Subcutaneous adipose tissue (tissue), 4 donors: ENCODE measurements around the gene NFIC. TPM values are rescaled to one million over a fixed set of nuclear protein-coding genes. Genes with fewer than 3 reads are reported as not detected.

ENCODE experiments used
- CTCF ChIP-seq: fragments of 450-650 bp; IDR thresholded peaks from one replicate; pipeline ENCODE4 v1.5.1; 2016; ENCODE audit warnings: low read depth, mild to moderate bottlenecking, control low read depth, antibody characterized with exemption, moderate library complexity
- total RNA-seq, 4 donors: library from RNA; depleted of rRNA; stranded (reverse); fragments of >200 nt; gene quantifications; one replicate each; pipeline ENCODE4 v1.1.0, GENCODE V29; 2016

The NFIC gene
- total RNA-seq, 4 donors from 2014 or later = 45.2 to 191 (median 76.8) TPM

GRCh38 chr19:3322199-3322978, 44.0 kb upstream of the NFIC start:
- no peak for TF ChIP-seq CTCF

GRCh38 chr19:3323026-3323425, 43.4 kb upstream of the NFIC start:
- TF ChIP-seq CTCF = no peak

DNA sequence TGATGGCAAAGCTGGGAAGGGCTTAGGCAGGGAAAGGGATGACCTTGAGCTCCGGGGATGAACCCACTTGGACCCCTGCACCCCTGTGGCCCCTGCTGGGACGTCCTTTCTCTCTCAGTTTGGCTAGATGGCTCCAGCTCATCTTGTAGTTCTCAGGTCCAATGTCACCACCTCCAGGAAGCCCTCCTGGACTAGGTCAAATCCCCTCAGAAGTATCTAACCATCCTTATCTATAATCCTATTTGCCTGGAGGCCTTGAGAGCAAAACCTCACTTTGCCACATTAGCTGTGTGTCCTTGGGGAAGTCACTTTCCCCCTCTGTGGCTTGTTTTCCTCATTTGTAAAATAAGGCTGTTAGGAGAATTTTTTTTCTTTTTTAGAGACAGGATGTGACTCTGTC, 42.7 kb upstream of the NFIC start:
- no peak for TF ChIP-seq CTCF

GRCh38 chr19:3324405-3324856, 42.0 kb upstream of the NFIC start:
- TF ChIP-seq CTCF = no peak

- TF ChIP-seq CTCF = no peak
These were observed 40.9 kb upstream of the NFIC start for GRCh38 chr19:3325451-3325850.

DNA sequence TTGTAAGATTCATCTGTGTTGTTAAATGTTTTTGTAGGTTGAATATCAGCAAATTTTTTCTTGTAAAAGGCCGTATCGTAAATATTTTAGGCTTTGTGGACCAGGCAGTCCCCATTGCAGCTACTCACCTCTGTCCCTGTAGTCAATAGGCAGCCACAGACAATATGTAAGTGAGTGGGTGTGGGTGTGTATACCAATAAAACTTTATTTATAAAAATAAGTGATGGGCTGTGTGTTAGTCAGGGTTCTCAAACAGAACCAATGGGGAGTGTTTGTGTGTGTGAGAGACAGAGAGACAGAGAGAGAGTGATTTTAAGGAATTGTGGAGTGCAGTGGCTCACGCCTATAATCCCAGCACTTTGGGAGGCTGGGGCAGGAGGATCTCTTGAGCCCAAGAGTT, 37.6 kb upstream of the NFIC start:
- no peak for TF ChIP-seq CTCF

- TF ChIP-seq CTCF = no peak
These were observed 36.3 kb upstream of the NFIC start for GRCh38 chr19:3330047-3330446.
